ENCODE results near the gene IL34.

IL34 gene

DNA sequence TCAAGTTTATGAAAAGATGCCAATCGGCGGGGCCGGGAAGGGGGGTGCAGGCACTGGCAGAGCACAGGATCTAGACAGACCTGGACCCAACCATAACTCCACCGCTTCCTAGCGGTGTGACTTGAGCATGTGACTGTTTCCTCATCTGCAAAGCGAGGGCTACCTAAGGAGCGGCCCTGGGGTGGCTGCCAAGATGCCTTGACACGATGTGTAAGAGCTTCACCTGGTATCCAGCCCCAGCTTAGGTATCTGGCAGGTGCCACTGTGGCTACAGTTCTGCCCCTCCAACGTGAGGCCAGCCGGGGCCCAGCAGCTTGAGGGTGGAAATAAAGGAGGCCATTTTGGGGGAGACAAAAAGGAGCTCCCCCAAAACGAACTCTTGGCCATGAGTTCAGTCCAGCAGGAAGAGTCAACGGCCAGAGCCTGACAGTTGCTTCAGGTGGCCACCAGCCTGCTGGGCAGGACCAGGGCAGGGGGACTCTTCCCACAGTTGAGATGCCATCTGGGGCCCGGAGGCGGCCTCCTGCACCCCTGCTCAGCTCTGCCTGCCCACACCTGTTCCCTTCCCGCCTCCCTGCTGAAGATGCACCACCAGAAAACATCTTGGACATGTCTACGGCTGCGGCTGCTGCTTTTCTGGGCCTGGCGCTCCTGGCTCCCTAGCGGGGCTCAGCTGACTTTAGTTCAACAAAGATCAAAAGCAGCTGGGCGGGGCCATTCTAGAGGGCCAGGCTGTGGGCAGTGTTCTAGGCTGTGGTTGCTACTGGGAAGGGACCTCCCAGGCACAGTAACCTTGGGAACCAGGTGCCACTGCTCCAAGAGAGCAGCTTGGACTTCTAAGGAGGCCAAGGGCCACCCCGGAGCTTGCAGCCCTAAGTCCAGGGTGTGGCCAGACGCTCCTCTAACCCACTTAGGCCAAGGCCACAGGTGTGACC, 42.9 kb downstream of the IL34 start:
- DNase-seq (ENCODE audit: low spot score), result no peak

DNA sequence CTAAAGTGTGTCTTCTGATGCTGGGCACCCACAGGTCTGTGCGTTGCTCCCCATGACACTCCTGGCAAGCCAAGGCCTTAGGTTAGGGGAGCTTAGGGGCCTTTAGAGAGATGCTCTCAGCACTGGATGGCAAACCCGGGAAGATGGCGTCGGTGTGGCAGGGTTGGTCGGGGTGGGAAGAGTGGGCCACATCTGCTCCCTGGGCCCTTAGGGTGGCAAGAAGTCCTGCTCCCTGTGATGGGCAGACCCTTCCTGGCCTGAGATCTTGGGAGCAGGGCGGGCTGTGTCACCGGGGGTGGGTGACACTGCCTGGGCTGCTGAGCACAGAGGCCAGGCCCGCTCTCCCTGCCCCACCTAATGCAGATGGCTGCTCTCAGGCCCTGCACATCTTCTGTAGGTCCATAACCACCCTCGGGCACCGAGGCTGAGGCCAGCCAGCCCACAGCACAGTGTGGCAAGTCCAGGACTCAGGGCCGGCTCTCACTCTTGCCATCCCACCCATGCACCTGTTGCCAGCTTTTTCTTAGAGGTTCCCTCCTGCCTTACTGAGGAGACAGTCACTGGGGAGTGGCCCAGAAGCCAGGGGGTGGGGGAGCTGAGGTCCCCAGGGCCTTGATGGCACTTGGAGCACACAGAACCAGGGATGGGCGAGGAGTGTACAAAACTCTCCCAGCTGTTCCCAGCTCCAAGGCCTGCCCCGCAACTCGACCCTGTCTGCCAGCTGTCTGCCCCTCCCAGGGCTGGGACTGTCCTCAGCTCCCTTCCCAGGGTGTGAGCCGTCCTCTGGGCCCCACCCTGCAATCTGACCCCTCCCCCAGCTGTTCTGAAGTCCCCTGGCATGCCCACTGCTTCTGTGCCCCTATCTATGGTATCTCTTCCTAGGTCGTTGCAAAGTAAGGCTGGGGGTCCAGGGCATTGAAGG, 43.9 kb downstream of the IL34 start:
- no peak for DNase-seq (ENCODE audit: low spot score)

DNA sequence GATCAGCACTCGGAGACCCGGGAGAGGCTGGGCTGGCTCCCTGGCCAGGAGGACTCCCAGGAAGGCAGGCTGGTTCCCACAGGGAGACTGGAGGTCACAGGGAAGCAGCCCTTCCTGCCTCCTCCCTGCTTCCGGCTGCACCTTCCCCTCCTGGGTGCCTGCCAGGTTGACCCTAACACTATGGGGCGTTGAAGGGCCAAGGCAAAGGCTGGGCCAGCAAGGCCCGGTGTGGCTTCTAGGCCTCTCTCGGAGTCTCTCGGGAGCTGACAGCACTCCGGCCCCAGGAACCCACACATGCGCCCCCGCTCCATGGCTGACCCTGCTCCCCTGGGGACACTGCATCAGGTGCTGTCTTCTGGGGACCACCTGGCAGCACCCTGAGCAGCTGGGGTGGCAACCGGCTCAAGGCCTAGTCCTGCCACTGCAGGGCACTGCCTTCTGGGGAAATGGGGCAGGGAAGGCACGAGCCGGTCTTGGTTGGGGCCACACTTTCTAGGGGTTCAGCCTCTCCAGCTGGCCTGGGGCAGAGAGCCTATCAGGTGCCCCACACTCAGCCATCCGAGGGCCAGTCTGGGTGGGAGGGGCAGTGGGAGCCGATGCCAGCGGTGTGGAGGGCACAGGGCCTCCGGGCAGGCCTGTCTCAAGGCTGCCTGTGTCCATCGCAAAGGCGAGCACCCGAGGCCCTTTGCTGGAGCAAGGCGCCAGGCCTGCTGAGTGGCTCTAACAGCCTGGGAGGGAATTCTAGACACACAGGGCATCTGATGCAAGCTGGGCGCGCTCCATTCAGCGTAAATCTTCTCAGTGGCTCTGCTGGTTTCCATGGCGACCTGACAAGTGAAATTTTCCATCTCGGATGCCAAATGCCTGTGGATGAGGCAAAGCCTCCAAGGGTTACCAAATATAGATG, 45.1 kb downstream of the IL34 start:
- DNase-seq (ENCODE audit: low spot score), result peak; percentile 83

GRCh38 chr16:70692130-70692872, 45.9 kb downstream of the IL34 start:
- no peak for DNase-seq (ENCODE audit: low spot score)

DNA sequence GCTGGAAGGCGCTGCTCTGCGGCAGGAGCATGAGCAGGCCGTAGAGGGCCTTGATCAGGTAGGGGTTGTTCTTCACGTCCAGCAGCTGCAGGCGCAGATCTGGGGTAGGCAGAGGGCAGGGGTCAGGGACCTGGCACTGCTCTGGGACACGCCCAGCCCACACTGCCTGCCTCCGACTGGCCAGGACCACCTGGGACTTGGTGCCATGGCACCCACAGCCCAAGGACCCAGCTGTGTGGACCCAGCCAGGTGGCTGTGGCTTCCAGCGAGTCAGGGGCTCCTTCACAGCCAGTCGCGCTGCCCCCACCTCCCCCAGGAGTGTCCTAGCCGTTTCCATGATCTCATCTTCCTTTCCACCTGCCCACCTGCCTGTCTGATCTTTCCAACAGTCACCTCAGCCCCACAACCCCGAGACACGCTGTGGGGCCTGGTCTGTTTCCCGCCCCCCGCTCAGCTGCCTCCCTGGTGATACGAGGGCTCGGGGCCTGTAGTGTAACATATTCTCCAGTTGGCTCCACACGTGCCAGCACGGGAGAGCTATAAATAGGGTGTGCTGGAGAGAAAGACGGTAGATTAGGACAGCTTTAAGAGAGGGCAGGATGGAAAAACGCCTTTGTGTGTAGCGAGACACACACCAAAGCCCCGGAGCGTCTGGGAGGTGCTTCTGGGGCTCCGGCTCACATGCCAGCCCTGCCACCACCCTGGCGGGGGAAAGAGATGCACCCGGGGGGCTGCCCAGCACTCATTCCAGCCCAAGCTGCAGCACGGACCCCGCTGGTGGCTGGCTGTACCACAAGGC, 46.7 kb downstream of the IL34 start:
- no peak for DNase-seq (ENCODE audit: low spot score)

- no peak for DNase-seq (ENCODE audit: low spot score)
Measured at GRCh38 chr16:70694088-70694867, 47.9 kb downstream of the IL34 start.

GRCh38 chr16:70694868-70695218, 48.5 kb downstream of the IL34 start:
- DNase-seq (ENCODE audit: low spot score), result no peak

DNA sequence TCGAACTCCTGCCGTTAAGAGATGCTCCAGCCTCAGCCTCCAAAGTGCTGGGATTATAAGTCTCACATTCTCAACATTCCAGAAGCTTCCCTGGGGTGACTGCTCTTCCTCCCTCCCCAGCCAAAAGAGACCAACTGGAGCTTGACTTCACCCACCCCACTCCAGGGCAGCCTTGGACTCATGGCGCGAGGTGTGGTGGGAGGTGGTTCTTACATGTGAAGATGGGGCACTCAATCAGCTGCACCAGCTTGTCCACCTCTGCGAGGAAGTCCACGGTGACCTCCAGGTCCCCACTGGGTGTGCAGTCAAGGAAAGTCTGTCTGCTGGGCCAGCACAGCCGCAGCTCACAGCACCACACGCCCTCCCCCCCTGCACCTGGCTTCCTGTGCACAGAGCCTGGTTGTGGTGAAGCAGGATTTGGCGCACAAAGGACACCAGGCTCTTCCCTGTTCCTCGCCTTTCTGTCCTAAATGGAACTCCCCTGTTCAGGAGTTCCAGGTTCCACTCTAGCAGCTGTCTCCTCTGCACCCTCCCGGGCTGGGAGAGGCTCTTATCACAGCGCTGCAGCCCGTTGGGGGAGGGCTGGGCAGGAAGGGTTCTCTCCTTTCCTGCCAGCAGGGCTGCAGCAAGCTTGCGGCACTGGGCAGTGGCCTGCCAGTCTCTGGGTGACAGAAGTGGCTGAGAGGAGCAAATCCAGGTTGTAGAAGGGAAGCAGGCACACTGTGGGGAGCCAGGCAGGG, 49.1 kb downstream of the IL34 start:
- no peak for DNase-seq (ENCODE audit: low spot score)

DNA sequence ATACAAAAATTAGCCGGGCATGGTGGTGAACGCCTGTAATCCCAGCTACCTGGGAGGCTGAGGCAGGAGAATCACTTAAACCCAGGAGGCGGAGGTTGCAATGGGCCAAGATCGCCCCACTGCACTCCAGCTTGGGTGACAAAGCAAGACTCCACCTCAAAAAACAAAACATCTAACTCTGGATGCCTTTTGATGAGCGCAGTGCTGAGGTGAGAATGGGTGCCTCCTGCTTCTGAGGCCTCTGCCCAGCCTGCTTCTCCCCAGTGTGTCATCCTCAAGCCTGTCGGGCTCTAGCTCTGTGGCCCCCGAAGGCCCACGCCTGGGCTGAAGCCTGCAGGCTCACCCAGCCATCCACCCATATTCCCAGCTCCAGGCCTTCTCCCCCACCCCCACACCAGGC, 50.0 kb downstream of the IL34 start:
- no peak for DNase-seq (ENCODE audit: low spot score)

- no peak for DNase-seq (ENCODE audit: low spot score)
Measured at GRCh38 chr16:70696952-70697593, 50.7 kb downstream of the IL34 start.

- DNase-seq (ENCODE audit: low spot score), result no peak
Measured at GRCh38 chr16:70697594-70698170, 51.3 kb downstream of the IL34 start.

DNA sequence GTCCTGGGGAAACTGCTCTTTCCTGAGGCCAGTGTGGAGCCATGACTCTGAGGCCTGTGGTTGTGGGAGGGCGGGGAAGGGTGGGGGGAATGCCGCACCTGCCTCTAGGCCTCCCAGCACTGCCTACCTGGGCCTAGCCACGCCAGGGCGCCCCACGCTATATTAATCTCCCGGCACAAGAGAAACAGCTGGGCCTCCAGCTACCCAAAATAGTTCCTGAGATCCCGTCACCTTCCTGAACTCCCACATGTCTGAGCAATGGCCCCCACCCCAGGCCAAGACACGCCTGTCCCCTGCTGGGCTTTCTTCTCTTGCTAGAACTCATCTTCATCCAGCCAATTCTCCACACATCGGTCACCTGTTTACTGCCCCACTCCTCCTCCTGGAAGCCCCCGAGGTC, 52.5 kb downstream of the IL34 start:
- DNase-seq (ENCODE audit: low spot score), result no peak

GRCh38 chr16:70699696-70700095, 53.3 kb downstream of the IL34 start:
- DNase-seq (ENCODE audit: low spot score), result no peak

GRCh38 chr16:70700101-70701020, 54.0 kb downstream of the IL34 start:
- DNase-seq (ENCODE audit: low spot score), result peak; percentile 91

DNA sequence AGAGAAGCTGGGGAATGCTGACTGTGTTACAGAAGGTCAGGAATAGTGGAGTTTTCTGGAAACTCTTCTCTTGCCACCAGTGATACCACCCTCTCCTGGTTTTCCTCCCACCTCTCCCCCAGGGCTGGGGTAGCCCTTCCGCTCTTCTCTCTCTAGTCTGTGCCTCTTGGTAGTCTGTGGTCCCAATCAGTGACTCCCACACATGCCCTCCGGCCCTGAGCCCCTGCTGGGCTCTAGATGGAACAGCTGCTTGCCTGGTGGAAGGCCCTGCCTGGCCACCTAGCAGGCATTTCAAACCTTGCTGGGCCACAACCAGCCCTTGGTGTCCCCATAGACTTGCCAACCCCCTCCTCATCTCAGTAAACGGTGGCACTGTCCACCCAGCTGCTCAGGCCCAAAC, 54.7 kb downstream of the IL34 start:
- no peak for DNase-seq (ENCODE audit: low spot score)

DNA sequence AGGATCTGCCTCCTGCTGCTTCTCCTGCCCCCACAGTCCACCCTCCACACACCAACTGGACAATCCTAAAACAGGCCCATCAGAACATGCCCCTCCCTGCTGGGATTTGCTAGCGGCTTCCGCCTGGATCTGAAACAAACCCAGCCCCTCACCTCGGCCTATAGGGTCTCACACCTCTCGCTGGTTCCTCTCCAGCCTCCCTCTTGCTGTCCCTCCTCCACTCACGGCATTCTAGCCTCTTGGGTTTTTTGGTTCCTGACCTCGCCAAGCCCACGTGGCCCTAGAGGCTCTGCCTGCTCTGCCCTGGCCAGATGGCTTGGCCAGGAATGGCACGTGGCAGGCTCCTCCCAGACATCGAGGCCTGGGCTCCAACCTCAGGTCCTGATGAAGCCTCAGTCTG, 55.2 kb downstream of the IL34 start:
- no peak for DNase-seq (ENCODE audit: low spot score)

DNA sequence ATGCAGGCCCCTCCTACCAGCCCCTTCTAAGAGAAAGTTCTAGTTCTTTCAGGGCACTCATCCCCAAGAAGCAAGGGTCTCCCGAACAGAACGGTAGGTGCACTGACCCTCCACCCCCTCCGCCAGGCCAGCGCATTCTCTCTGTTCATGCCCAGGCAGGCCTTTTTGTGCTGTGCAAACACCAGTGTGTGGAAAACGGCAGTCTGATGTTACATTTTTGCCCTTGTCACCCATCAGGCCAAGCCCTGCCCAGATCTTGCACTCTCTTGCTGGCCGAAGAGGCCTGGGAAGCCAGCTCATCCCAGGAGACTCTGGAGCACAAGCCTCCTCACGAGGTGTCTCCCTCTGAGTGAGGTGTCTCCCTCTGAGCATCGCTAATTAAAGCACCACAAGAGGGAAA, 55.6 kb downstream of the IL34 start:
- no peak for DNase-seq (ENCODE audit: low spot score)

Data from pons (tissue), 1 donor.